Measurements from ENCODE around the gene TTK.

GRCh38 chr6:79993012-79993910 is 11.2 kb upstream of the TTK start:
- no peak for TF ChIP-seq EZH2 (IDR thresholded peaks at IDR 0.05; ENCODE audit: low read depth, unreplicated experiment)
- TF ChIP-seq, protein P1, sequence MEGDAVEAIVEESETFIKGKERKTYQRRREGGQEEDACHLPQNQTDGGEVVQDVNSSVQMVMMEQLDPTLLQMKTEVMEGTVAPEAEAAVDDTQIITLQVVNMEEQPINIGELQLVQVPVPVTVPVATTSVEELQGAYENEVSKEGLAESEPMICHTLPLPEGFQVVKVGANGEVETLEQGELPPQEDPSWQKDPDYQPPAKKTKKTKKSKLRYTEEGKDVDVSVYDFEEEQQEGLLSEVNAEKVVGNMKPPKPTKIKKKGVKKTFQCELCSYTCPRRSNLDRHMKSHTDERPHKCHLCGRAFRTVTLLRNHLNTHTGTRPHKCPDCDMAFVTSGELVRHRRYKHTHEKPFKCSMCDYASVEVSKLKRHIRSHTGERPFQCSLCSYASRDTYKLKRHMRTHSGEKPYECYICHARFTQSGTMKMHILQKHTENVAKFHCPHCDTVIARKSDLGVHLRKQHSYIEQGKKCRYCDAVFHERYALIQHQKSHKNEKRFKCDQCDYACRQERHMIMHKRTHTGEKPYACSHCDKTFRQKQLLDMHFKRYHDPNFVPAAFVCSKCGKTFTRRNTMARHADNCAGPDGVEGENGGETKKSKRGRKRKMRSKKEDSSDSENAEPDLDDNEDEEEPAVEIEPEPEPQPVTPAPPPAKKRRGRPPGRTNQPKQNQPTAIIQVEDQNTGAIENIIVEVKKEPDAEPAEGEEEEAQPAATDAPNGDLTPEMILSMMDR (conservative IDR thresholded peaks at IDR 0.05; ENCODE audit: low read depth in 2 of 2): no peak
- TF ChIP-seq EZH2phosphoT487 (IDR thresholded peaks at IDR 0.05; ENCODE audit: unreplicated experiment): no peak
- TF ChIP-seq POLR2AphosphoS5 (IDR thresholded peaks at IDR 0.05; ENCODE audit: low read depth): no peak
- TF ChIP-seq, protein P2, sequence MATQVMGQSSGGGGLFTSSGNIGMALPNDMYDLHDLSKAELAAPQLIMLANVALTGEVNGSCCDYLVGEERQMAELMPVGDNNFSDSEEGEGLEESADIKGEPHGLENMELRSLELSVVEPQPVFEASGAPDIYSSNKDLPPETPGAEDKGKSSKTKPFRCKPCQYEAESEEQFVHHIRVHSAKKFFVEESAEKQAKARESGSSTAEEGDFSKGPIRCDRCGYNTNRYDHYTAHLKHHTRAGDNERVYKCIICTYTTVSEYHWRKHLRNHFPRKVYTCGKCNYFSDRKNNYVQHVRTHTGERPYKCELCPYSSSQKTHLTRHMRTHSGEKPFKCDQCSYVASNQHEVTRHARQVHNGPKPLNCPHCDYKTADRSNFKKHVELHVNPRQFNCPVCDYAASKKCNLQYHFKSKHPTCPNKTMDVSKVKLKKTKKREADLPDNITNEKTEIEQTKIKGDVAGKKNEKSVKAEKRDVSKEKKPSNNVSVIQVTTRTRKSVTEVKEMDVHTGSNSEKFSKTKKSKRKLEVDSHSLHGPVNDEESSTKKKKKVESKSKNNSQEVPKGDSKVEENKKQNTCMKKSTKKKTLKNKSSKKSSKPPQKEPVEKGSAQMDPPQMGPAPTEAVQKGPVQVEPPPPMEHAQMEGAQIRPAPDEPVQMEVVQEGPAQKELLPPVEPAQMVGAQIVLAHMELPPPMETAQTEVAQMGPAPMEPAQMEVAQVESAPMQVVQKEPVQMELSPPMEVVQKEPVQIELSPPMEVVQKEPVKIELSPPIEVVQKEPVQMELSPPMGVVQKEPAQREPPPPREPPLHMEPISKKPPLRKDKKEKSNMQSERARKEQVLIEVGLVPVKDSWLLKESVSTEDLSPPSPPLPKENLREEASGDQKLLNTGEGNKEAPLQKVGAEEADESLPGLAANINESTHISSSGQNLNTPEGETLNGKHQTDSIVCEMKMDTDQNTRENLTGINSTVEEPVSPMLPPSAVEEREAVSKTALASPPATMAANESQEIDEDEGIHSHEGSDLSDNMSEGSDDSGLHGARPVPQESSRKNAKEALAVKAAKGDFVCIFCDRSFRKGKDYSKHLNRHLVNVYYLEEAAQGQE (IDR thresholded peaks at IDR 0.05; ENCODE audit: unreplicated experiment): no peak
- no peak for TF ChIP-seq JUNB (IDR thresholded peaks at IDR 0.05; ENCODE audit: unreplicated experiment)
- no peak for TF ChIP-seq ETS1 (IDR thresholded peaks at IDR 0.05)
